Common myeloid progenitor, CD34-positive (primary cell): ENCODE results near the gene NXPH3.

ENCODE experiments used
- CTCF ChIA-PET: fragments of 350-600 bp; sonication (Branson Sonifier 250); formaldehyde crosslinking; loops from one replicate; lab custom pipeline; 2021; ENCODE audit warnings: antibody characterized with exemption; lab: Charles Lee
- POLR2A ChIA-PET: fragments of 350-600 bp; sonication (Branson Sonifier 250); formaldehyde crosslinking; loops from one replicate; lab custom pipeline; 2021; ENCODE audit warnings: antibody characterized with exemption; lab: Charles Lee
- DNase-seq, 3 donors: peaks; one replicate each; pipeline versions ENCODE4 v3.0.0 to v3.0.0-alpha.2; 2013
- H3K27ac ChIP-seq, 2 experiments: 1 replicate in 1 of 2; 2 replicates in 1 of 2; pipeline ENCODE4 v1.7.0; 2013; ENCODE audit warnings: inconsistent platforms in 2 of 2, low read length in 2 of 2, mild to moderate bottlenecking in 2 of 2, low read depth in 1 of 2, moderate library complexity in 1 of 2; ENCODE audit not compliant: severe bottlenecking in 2 of 2, insufficient read depth in 1 of 2, poor library complexity in 1 of 2
- H3K27me3 ChIP-seq, 5 experiments: replicated peaks in 2 of 5; 1 replicate in 3 of 5; 2 replicates in 2 of 5; pipeline versions ENCODE4 v1.6.1 to v1.7.0; 2013; ENCODE audit warnings: low read length in 4 of 5, mild to moderate bottlenecking in 2 of 5, moderate library complexity in 2 of 5, inconsistent platforms in 1 of 5; ENCODE audit not compliant: insufficient read depth in 5 of 5, control insufficient read depth in 4 of 5
- H3K36me3 ChIP-seq, 4 experiments: 1 replicate in 2 of 4; 2 replicates in 2 of 4; pipeline versions ENCODE4 v1.6.1 to v1.7.0; 2013; ENCODE audit warnings: low read length in 3 of 4, control low read depth in 1 of 4, mild to moderate bottlenecking in 1 of 4; ENCODE audit not compliant: control insufficient read depth in 4 of 4, insufficient read depth in 4 of 4
- H3K4me1 ChIP-seq, 4 experiments: 1 replicate in 3 of 4; 2 replicates in 1 of 4; pipeline versions ENCODE4 v1.6.1 to v1.7.1; 2013; ENCODE audit warnings: low read length in 3 of 4, mild to moderate bottlenecking in 3 of 4, control low read depth in 1 of 4, inconsistent platforms in 1 of 4, moderate library complexity in 1 of 4; ENCODE audit not compliant: control insufficient read depth in 4 of 4, insufficient read depth in 4 of 4; ENCODE audit errors: control extremely low read depth in 1 of 4
- H3K4me3 ChIP-seq, 7 experiments: 1 replicate in 4 of 7; 2 replicates in 3 of 7; pipeline versions ENCODE4 v1.5.1 to v1.7.0; 2013; ENCODE audit warnings: mild to moderate bottlenecking in 7 of 7, low read length in 6 of 7, moderate library complexity in 6 of 7, inconsistent platforms in 2 of 7, low read depth in 2 of 7, control low read depth in 1 of 7; ENCODE audit not compliant: insufficient read depth in 4 of 7, control insufficient read depth in 1 of 7; ENCODE audit errors: extremely low read depth in 1 of 7
- H3K9me3 ChIP-seq, 5 experiments: 1 replicate in 4 of 5; 2 replicates in 1 of 5; pipeline versions ENCODE4 v1.6.1 to v1.7.1; 2013; ENCODE audit warnings: low read length in 4 of 5, mild to moderate bottlenecking in 2 of 5, inconsistent platforms in 1 of 5, low read depth in 1 of 5, moderate library complexity in 1 of 5; ENCODE audit not compliant: control insufficient read depth in 4 of 5, insufficient read depth in 2 of 5; ENCODE audit errors: control extremely low read depth in 1 of 5
- WGBS: methylation state at CpG from one replicate; pipeline ENCODE4 v1.1.5; 2013; ENCODE audit not compliant: insufficient coverage; 5-methylcytosine and 5-hydroxymethylcytosine counted together

The NXPH3 gene

DNA sequence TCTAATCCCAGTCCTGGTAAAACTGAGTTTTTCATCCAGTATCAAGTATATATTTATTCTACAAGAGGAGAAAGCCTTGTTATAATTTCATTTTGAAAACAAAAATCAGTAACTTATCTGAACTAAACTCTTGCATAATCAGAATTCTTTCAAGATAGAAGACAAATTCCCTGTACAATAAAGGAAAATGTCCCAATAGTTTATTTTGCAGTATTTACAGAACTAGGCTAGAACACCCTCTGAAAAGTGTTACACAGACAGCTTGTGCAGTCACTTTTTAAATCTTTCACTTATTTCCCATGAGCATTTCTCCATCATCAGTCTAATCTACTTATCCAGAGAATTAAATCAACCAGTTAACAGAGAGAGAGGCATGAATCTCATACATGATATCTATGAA is 53.8 kb downstream of the NXPH3 start:
- Histone ChIP-seq H3K9me3 (no peaks in the 10 kb centered on the region), H3K27ac (no peak overlapping the region), H3K4me3 (no peak overlapping the region), H3K36me3 (peaks cover 0 to 3% (median 1%) of the 10 kb centered on the region in 4 experiments), H3K4me1 (no peaks in the 10 kb centered on the region), H3K27me3 (no peaks in the 10 kb centered on the region)
- ChIA-PET POLR2A (no interaction called here), CTCF (interaction anchor here (1.1 kb wide), 1 partner anchor 52 kb away, joined by 3 read pairs; no protein-coding TSS in a partner anchor)
- no peak for DNase-seq

DNA sequence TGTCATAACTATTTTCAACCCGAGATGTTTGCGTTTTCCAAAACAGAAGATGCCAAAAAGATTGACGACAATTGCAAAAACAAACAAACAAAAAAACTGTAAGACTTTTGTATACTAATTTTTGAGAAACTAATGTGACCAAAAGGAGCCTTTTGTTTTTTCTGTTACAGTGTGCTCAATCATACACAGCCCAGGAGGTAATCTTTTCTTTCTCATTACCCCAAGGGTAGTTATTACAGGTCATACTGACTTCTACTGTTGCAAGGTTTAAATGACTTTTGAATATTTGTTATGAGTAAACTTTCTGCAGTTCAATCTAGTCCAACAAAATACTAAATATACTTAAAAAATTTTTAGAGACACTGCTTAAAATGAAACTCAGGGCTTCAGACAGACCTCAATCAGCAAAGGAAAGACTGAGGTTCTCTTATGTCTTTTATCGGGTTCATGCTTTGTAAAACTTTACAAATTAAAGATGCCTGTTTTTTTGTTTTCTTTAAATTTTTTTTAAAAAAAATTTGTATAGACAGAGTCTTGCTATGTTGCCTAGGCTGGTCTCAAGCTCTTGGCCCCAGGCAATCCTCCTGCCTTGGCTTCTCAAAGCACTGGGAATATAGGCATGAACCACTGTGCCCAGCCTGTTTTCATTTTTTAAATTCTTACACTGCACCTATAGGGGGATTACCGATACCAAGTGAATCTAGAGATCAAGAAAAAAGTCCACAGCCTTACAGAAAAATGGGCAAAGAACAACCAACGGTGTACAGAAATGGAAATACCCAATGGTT is 54.6 kb downstream of the NXPH3 start:
- H3K4me1 ChIP-seq: peaks cover 0 to 4% (median 2%) of the 10 kb centered on the region in 4 experiments
- WGBS: 100% methylated on average over 1 of the region's 6 CpGs
- CTCF ChIA-PET: interaction anchor here (1.1 kb wide), 1 partner anchor 51 kb away, joined by 3 read pairs; no protein-coding TSS in a partner anchor

DNA sequence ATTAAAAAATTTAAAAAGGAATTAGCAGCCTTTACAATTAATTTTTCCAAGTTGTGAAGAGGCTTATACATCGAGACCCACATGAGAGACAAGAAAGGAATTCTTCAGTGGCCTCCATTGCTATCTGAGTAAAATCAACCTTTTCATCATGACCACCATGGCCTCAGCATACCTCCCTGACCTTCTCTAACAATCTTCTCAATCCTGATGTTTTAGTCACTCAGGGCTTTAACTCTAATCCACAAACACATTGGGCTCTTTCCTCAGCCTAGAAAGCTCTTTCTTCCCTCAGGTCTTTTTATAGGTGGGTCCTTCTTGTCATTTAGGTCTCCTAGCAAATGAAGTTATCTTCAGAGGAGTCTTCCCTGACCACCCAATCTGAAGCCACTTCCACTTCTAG is 55.8 kb downstream of the NXPH3 start:
- Histone ChIP-seq H3K27ac (no peak overlapping the region), H3K36me3 (peaks cover 0 to 2% (median 0%) of the 10 kb centered on the region in 4 experiments), H3K4me3 (no peak overlapping the region), H3K4me1 (peaks cover 0 to 5% (median 3%) of the 10 kb centered on the region in 4 experiments), H3K27me3 (no peaks in the 10 kb centered on the region), H3K9me3 (no peaks in the 10 kb centered on the region)
- 100% methylated on average over 1 of the region's 1 CpG for WGBS
- ChIA-PET CTCF (interaction anchor here (1.0 kb wide), 1 partner anchor 121 kb away, joined by 3 read pairs; no protein-coding TSS in a partner anchor), POLR2A (no interaction called here)
- no peak for DNase-seq

More for the DNA sequence above, 54.6 kb downstream of the NXPH3 start:
- POLR2A ChIA-PET: interaction anchor here (0.6 kb wide), 1 partner anchor 220 kb away, joined by 3 read pairs; no protein-coding TSS in a partner anchor
- no peak for DNase-seq
- no peaks in the 10 kb centered on the region for H3K36me3 ChIP-seq
- H3K4me3 ChIP-seq: no peak overlapping the region
- H3K9me3 ChIP-seq: no peaks in the 10 kb centered on the region
- H3K27me3 ChIP-seq: no peaks in the 10 kb centered on the region
- H3K27ac ChIP-seq: no peak overlapping the region
